PC-3 (cell line): Measurements from ENCODE around the gene UBE2E1. TPM values are rescaled to one million over a fixed set of nuclear protein-coding genes. Genes with fewer than 3 reads are reported as not detected.

Source experiments
- ATAC-seq: fragments of 200-7000 bp; cut with Tn5 transposase; 2 replicates; pipeline ENCODE4 v1.9.1; 2020; ENCODE audit warnings: mild to moderate bottlenecking, moderate library complexity
- BruUV-seq: library from RNA; stranded (reverse); fragments of 400-500 nt; replicated peaks from 2 replicates; lab custom pipeline; 2021; lab: Mats Ljungman, UMichigan
- CTCF ChIA-PET: fragments of 300-600 bp; sonication (Branson Sonifier 250); formaldehyde crosslinking; loops from one replicate; lab custom pipeline; 2022; ENCODE audit warnings: antibody characterized with exemption; lab: Charles Lee
- POLR2A ChIA-PET: fragments of 300-600 bp; sonication (Branson Sonifier 250); formaldehyde crosslinking; loops from one replicate; lab custom pipeline; 2022; ENCODE audit warnings: antibody characterized with exemption; ENCODE audit not compliant: unreplicated experiment; lab: Charles Lee
- DNase-seq: peaks from one replicate; pipeline ENCODE4 v3.0.0-alpha.2; 2015
- H2AFZ ChIP-seq: fragments of 300-600 bp; sonication (generic); 2 replicates; pipeline ENCODE4 v1.6.0; 2016; ENCODE audit warnings: antibody characterized with exemption, low read length
- H3F3A ChIP-seq: fragments of 300-600 bp; sonication (generic); one replicate; pipeline ENCODE4 v1.6.0; 2017; ENCODE audit warnings: antibody characterized with exemption, low read length, control low read depth, mild to moderate bottlenecking; ENCODE audit not compliant: unreplicated experiment
- H3K27ac ChIP-seq: fragments of 300-600 bp; sonication (generic); 2 replicates; pipeline ENCODE4 v1.5.1; 2016; ENCODE audit warnings: mild to moderate bottlenecking, low read length
- H3K27me3 ChIP-seq: fragments of 300-600 bp; sonication (generic); 2 replicates; pipeline ENCODE4 v1.6.1; 2016; ENCODE audit warnings: low read length, mixed read lengths
- H3K36me3 ChIP-seq: fragments of 300-600 bp; sonication (generic); 2 replicates; pipeline ENCODE4 v1.6.1; 2016; ENCODE audit warnings: low read depth, mixed run types, low read length, mixed read lengths
- H3K4me1 ChIP-seq: fragments of 300-600 bp; sonication (generic); 2 replicates; pipeline ENCODE4 v1.5.1; 2016; ENCODE audit warnings: low read length; ENCODE audit not compliant: insufficient read depth
- H3K4me2 ChIP-seq: fragments of 300-600 bp; sonication (generic); 2 replicates; pipeline ENCODE4 v1.6.0; 2016; ENCODE audit warnings: low read length
- H3K4me3 ChIP-seq: fragments of 300-600 bp; sonication (generic); 2 replicates; pipeline ENCODE4 v1.5.1; 2016; ENCODE audit warnings: mild to moderate bottlenecking, low read length, mixed read lengths
- H3K79me2 ChIP-seq: fragments of 300-600 bp; sonication (generic); 2 replicates; pipeline ENCODE4 v1.6.1; 2017; ENCODE audit warnings: low read length, mixed read lengths
- H3K9ac ChIP-seq: fragments of 300-600 bp; sonication (generic); 2 replicates; pipeline ENCODE4 v1.6.0; 2016; ENCODE audit warnings: mild to moderate bottlenecking, low read length
- H3K9me2 ChIP-seq: fragments of 300-600 bp; sonication (generic); replicated peaks from 2 replicates; pipeline ENCODE4 v1.6.1; 2016; ENCODE audit warnings: mixed run types, low read length, mixed read lengths
- H3K9me3 ChIP-seq: fragments of 300-600 bp; sonication (generic); 2 replicates; pipeline ENCODE4 v1.6.1; 2016; ENCODE audit warnings: low read length, mixed read lengths
- H4K20me1 ChIP-seq: fragments of 300-600 bp; sonication (generic); 2 replicates; pipeline ENCODE4 v1.6.1; 2016; ENCODE audit warnings: low read length, mixed read lengths
- CTCF ChIP-seq: fragments of 300-600 bp; sonication (generic); conservative IDR thresholded peaks from 2 replicates; pipeline ENCODE4 v1.5.1; 2017; ENCODE audit warnings: antibody characterized with exemption, low read depth, mild to moderate bottlenecking, low read length
- EZH2 ChIP-seq: fragments of 300-600 bp; sonication (generic); IDR thresholded peaks from one replicate; pipeline ENCODE4 v1.6.1; 2017; ENCODE audit warnings: antibody characterized with exemption, mild to moderate bottlenecking, low read length; ENCODE audit not compliant: unreplicated experiment
- EZH2phosphoT487 ChIP-seq: fragments of 300-600 bp; sonication (generic); IDR thresholded peaks from 2 replicates; pipeline ENCODE4 v1.6.1; 2018; ENCODE audit warnings: mild to moderate bottlenecking, antibody characterized with exemption, low read length, borderline replicate concordance
- intact Hi-C: fragments of 100-400 bp; cut with micrococcal nuclease; formaldehyde crosslinking; loops from 2 replicates; pipeline ENCODE4 v1.9.0; 2023
- total RNA-seq: library from RNA; depleted of rRNA; stranded (reverse); fragments of >200 nt; gene quantifications from 2 replicates; pipeline ENCODE4 v1.2.3, GENCODE V29; 2014

The UBE2E1 gene
- total RNA-seq, 1 experiment from 2014 or later: 117 TPM

DNA sequence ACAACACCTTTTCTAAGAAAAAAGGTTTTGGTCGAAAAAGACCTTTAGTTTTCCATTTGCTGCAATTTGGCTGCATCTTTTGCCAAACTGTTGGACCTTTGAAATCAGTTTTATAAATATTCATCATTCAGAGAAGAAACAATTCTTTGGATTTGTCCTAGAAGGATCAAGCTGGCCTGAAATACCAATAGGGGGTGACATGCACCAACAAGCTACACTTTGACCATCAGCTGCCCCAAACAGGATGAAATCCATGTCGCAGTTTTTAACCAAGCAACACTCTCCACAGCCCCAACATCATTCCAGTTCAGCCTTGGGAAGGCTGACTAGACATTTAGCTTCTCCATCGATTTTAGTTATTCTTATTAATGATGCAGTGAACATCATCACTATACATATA, 121.0 kb downstream of the UBE2E1 start:
- no peak overlapping the region for H3K27ac ChIP-seq
- H3K27me3 ChIP-seq: no peaks in the 10 kb centered on the region
- no peaks in the 10 kb centered on the region for H3K79me2 ChIP-seq
- no peak overlapping the region for H3K4me3 ChIP-seq
- H3K36me3 ChIP-seq: no peaks in the 10 kb centered on the region
- no peak overlapping the region for H3K4me2 ChIP-seq
- no peak overlapping the region for H2AFZ ChIP-seq
- CTCF ChIA-PET: interaction anchor here (0.6 kb wide), 1 partner anchor 25 kb away, joined by 3 read pairs; no protein-coding TSS in a partner anchor
- POLR2A ChIA-PET: no interaction called here
- intact Hi-C loops: no loop called here
- H3K9ac ChIP-seq: no peak overlapping the region
- no peaks in the 10 kb centered on the region for H3F3A ChIP-seq
- H4K20me1 ChIP-seq: no peaks in the 10 kb centered on the region
- H3K9me3 ChIP-seq: no peaks in the 10 kb centered on the region
- DNase-seq (no peak), ATAC-seq (peak; percentile 18; the same call in 1 of the 2 replicates)
- H3K4me1 ChIP-seq: peaks cover 7% of the 10 kb centered on the region; the same call in 1 of the 2 replicates
- no peaks in the 10 kb centered on the region for H3K9me2 ChIP-seq
- no peak for TF ChIP-seq EZH2phosphoT487
- peak; percentile 47 for TF ChIP-seq CTCF
- no TSS peak for BruUV-seq

GRCh38 chr3:23928524-23928923, 122.8 kb downstream of the UBE2E1 start:
- Histone ChIP-seq H3K27ac (no peak overlapping the region), H3K9me2 (no peaks in the 10 kb centered on the region), H3K9ac (no peak overlapping the region), H3K79me2 (no peaks in the 10 kb centered on the region), H3K4me3 (no peak overlapping the region), H3K36me3 (no peaks in the 10 kb centered on the region), H3K9me3 (no peaks in the 10 kb centered on the region), H2AFZ (no peak overlapping the region), H3K4me1 (peaks cover 7% of the 10 kb centered on the region; the same call in 1 of the 2 replicates), H3K27me3 (no peaks in the 10 kb centered on the region), H3K4me2 (no peak overlapping the region), H3F3A (no peaks in the 10 kb centered on the region), H4K20me1 (no peaks in the 10 kb centered on the region)
- no TSS peak for BruUV-seq
- no peak for ATAC-seq
- DNase-seq: no peak
- POLR2A ChIA-PET: no interaction called here
- TF ChIP-seq EZH2: no peak
- no peak for TF ChIP-seq CTCF
- TF ChIP-seq EZH2phosphoT487: no peak
- CTCF ChIA-PET: interaction anchor here (0.6 kb wide), 1 partner anchor 64 kb away, joined by 3 read pairs; no protein-coding TSS in a partner anchor
- intact Hi-C loops: no loop called here

- Histone ChIP-seq H3K36me3 (no peaks in the 10 kb centered on the region), H3F3A (no peaks in the 10 kb centered on the region), H3K27ac (no peak overlapping the region), H4K20me1 (no peaks in the 10 kb centered on the region), H3K27me3 (no peaks in the 10 kb centered on the region), H3K9ac (no peak overlapping the region), H2AFZ (no peak overlapping the region), H3K4me1 (peaks cover 7% of the 10 kb centered on the region; the same call in 1 of the 2 replicates), H3K79me2 (no peaks in the 10 kb centered on the region), H3K9me2 (no peaks in the 10 kb centered on the region), H3K4me3 (no peak overlapping the region), H3K9me3 (no peaks in the 10 kb centered on the region), H3K4me2 (no peak overlapping the region)
- ChIA-PET CTCF (no interaction called here), POLR2A (no interaction called here)
- BruUV-seq: no TSS peak
- no peak for TF ChIP-seq EZH2
- TF ChIP-seq EZH2phosphoT487: no peak
- no peak for TF ChIP-seq CTCF
- intact Hi-C loops: no loop called here
- ATAC-seq (no peak), DNase-seq (no peak)
These were observed 125.8 kb downstream of the UBE2E1 start for GRCh38 chr3:23931597-23931996.
